Dendritic cell treated with granulocyte-macrophage colony-stimulating factor and Interleukin-4, amounts not matched to agents 40 ng/mL and 50 ng/mL, for 4 days (primary cell): ENCODE results near the gene F7.

ENCODE experiments used
- H3K27ac Mint-ChIP-seq: one replicate; pipeline ENCODE4 v1.8.0; 2022; ENCODE audit warnings: mild to moderate bottlenecking, mixed read lengths
- H3K27me3 Mint-ChIP-seq: one replicate; pipeline ENCODE4 v1.8.0; 2022; ENCODE audit warnings: mild to moderate bottlenecking, mixed read lengths
- H3K36me3 Mint-ChIP-seq: one replicate; pipeline ENCODE4 v1.8.0; 2022; ENCODE audit warnings: low read depth, mixed read lengths
- H3K4me1 Mint-ChIP-seq: one replicate; pipeline ENCODE4 v1.8.0; 2022; ENCODE audit warnings: low read depth, mixed read lengths
- H3K4me3 Mint-ChIP-seq: one replicate; pipeline ENCODE4 v1.8.0; 2022; ENCODE audit warnings: mild to moderate bottlenecking, moderate library complexity, mixed read lengths
- H3K9me3 Mint-ChIP-seq: one replicate; pipeline ENCODE4 v1.8.0; 2022; ENCODE audit warnings: mixed read lengths
- intact Hi-C: fragments of 100-400 bp; cut with micrococcal nuclease; formaldehyde crosslinking; loops from one replicate; pipeline ENCODE4 v1.15.0; 2022

The F7 gene

GRCh38 chr13:113064534-113065405 lies 40.8 kb upstream of the F7 start:
- intact Hi-C loops, result no loop called here
- H3K27ac Mint-ChIP-seq, result no peak overlapping the region
- no peaks in the 10 kb centered on the region for H3K4me1 Mint-ChIP-seq
- no peaks in the 10 kb centered on the region for H3K27me3 Mint-ChIP-seq
- no peaks in the 10 kb centered on the region for H3K36me3 Mint-ChIP-seq
- H3K4me3 Mint-ChIP-seq, result no peak overlapping the region
- no peaks in the 10 kb centered on the region for H3K9me3 Mint-ChIP-seq

- Mint-ChIP-seq H3K4me3 (no peak overlapping the region), H3K27ac (no peak overlapping the region), H3K36me3 (no peaks in the 10 kb centered on the region), H3K9me3 (no peaks in the 10 kb centered on the region), H3K4me1 (no peaks in the 10 kb centered on the region), H3K27me3 (no peaks in the 10 kb centered on the region)
- intact Hi-C loops, result no loop called here
Measured at GRCh38 chr13:113065406-113066141, 40.0 kb upstream of the F7 start.

- H3K4me3 Mint-ChIP-seq, result no peak overlapping the region
- intact Hi-C loops, result no loop called here
- no peaks in the 10 kb centered on the region for H3K4me1 Mint-ChIP-seq
- H3K27ac Mint-ChIP-seq, result no peak overlapping the region
- H3K27me3 Mint-ChIP-seq, result no peaks in the 10 kb centered on the region
- H3K9me3 Mint-ChIP-seq, result no peaks in the 10 kb centered on the region
- H3K36me3 Mint-ChIP-seq, result no peaks in the 10 kb centered on the region
Measured at GRCh38 chr13:113066142-113066455, 39.5 kb upstream of the F7 start.

- no peak overlapping the region for H3K27ac Mint-ChIP-seq
- peaks cover 6% of the 10 kb centered on the region for H3K9me3 Mint-ChIP-seq
- no peaks in the 10 kb centered on the region for H3K4me1 Mint-ChIP-seq
- H3K4me3 Mint-ChIP-seq, result no peak overlapping the region
- intact Hi-C loops, result no loop called here
- no peaks in the 10 kb centered on the region for H3K27me3 Mint-ChIP-seq
- no peaks in the 10 kb centered on the region for H3K36me3 Mint-ChIP-seq
Measured at GRCh38 chr13:113066746-113067145, 38.8 kb upstream of the F7 start.

GRCh38 chr13:113069861-113070805 lies 35.5 kb upstream of the F7 start:
- no peaks in the 10 kb centered on the region for H3K27me3 Mint-ChIP-seq

GRCh38 chr13:113070855-113071254 lies 34.7 kb upstream of the F7 start:
- Mint-ChIP-seq H3K4me1 (no peaks in the 10 kb centered on the region), H3K27me3 (no peaks in the 10 kb centered on the region), H3K27ac (no peak overlapping the region), H3K36me3 (no peaks in the 10 kb centered on the region), H3K9me3 (peaks cover 15% of the 10 kb centered on the region), H3K4me3 (no peak overlapping the region)
- intact Hi-C loops, result no loop called here

More at GRCh38 chr13:113069861-113070805, 35.5 kb upstream of the F7 start:
- H3K27ac Mint-ChIP-seq, result no peak overlapping the region
- no peaks in the 10 kb centered on the region for H3K4me1 Mint-ChIP-seq
- H3K9me3 Mint-ChIP-seq, result peaks cover 15% of the 10 kb centered on the region
- intact Hi-C loops, result no loop called here
- H3K4me3 Mint-ChIP-seq, result no peak overlapping the region
- no peaks in the 10 kb centered on the region for H3K36me3 Mint-ChIP-seq

- no peaks in the 10 kb centered on the region for H3K27me3 Mint-ChIP-seq
- H3K27ac Mint-ChIP-seq, result no peak overlapping the region
- intact Hi-C loops, result no loop called here
- H3K4me3 Mint-ChIP-seq, result no peak overlapping the region
- H3K4me1 Mint-ChIP-seq, result no peaks in the 10 kb centered on the region
- H3K36me3 Mint-ChIP-seq, result no peaks in the 10 kb centered on the region
- H3K9me3 Mint-ChIP-seq, result peaks cover 15% of the 10 kb centered on the region
Measured at GRCh38 chr13:113072376-113072775, 33.2 kb upstream of the F7 start.

- H3K4me3 Mint-ChIP-seq, result no peak overlapping the region
- no peaks in the 10 kb centered on the region for H3K36me3 Mint-ChIP-seq
- peaks cover 15% of the 10 kb centered on the region for H3K9me3 Mint-ChIP-seq
- intact Hi-C loops, result no loop called here
- H3K27me3 Mint-ChIP-seq, result no peaks in the 10 kb centered on the region
- no peak overlapping the region for H3K27ac Mint-ChIP-seq
- no peaks in the 10 kb centered on the region for H3K4me1 Mint-ChIP-seq
Measured at GRCh38 chr13:113073942-113074341, 31.6 kb upstream of the F7 start.

- Mint-ChIP-seq H3K4me1 (no peaks in the 10 kb centered on the region), H3K27me3 (no peaks in the 10 kb centered on the region), H3K27ac (no peak overlapping the region), H3K9me3 (peaks cover 15% of the 10 kb centered on the region), H3K4me3 (no peak overlapping the region), H3K36me3 (no peaks in the 10 kb centered on the region)
- intact Hi-C loops, result no loop called here
Measured at GRCh38 chr13:113074401-113074800, 31.2 kb upstream of the F7 start.

GRCh38 chr13:113074876-113075275 lies 30.7 kb upstream of the F7 start:
- intact Hi-C loops, result no loop called here
- no peaks in the 10 kb centered on the region for H3K36me3 Mint-ChIP-seq

GRCh38 chr13:113075711-113076110 lies 29.9 kb upstream of the F7 start:
- Mint-ChIP-seq H3K36me3 (no peaks in the 10 kb centered on the region), H3K27me3 (no peaks in the 10 kb centered on the region), H3K27ac (no peak overlapping the region), H3K4me3 (no peak overlapping the region), H3K4me1 (no peaks in the 10 kb centered on the region), H3K9me3 (peaks cover 15% of the 10 kb centered on the region)
- intact Hi-C loops, result no loop called here

More at GRCh38 chr13:113074876-113075275, 30.7 kb upstream of the F7 start:
- Mint-ChIP-seq H3K27ac (no peak overlapping the region), H3K4me1 (no peaks in the 10 kb centered on the region), H3K9me3 (peaks cover 15% of the 10 kb centered on the region), H3K27me3 (no peaks in the 10 kb centered on the region), H3K4me3 (no peak overlapping the region)

- peaks cover 8% of the 10 kb centered on the region for H3K9me3 Mint-ChIP-seq
- intact Hi-C loops, result no loop called here
- no peaks in the 10 kb centered on the region for H3K4me1 Mint-ChIP-seq
Measured at GRCh38 chr13:113076681-113077401, 28.8 kb upstream of the F7 start.

GRCh38 chr13:113077566-113077952 lies 28.0 kb upstream of the F7 start:
- peaks cover 1% of the 10 kb centered on the region for H3K9me3 Mint-ChIP-seq
- no peaks in the 10 kb centered on the region for H3K27me3 Mint-ChIP-seq
- intact Hi-C loops, result no loop called here
- H3K4me1 Mint-ChIP-seq, result no peaks in the 10 kb centered on the region
- no peaks in the 10 kb centered on the region for H3K36me3 Mint-ChIP-seq
- no peak overlapping the region for H3K4me3 Mint-ChIP-seq
- H3K27ac Mint-ChIP-seq, result no peak overlapping the region

More at GRCh38 chr13:113076681-113077401, 28.8 kb upstream of the F7 start:
- no peaks in the 10 kb centered on the region for H3K36me3 Mint-ChIP-seq
- no peaks in the 10 kb centered on the region for H3K27me3 Mint-ChIP-seq
- H3K27ac Mint-ChIP-seq, result no peak overlapping the region
- no peak overlapping the region for H3K4me3 Mint-ChIP-seq
